Thoracic aorta (tissue), 2 donors: ENCODE results near the gene PRRG2. TPM values are rescaled to one million over a fixed set of nuclear protein-coding genes. Genes with fewer than 3 reads are reported as not detected.

ENCODE experiments used
- ATAC-seq: fragments of 150-250 bp; one replicate; pipeline ENCODE4 v1.8.0; 2017; ENCODE audit warnings: low read depth; ENCODE audit not compliant: insufficient number of reproducible peaks, low FRiP score
- DNase-seq: peaks from one replicate; pipeline ENCODE4 v3.0.0-alpha.2; 2020; ENCODE audit warnings: low spot score
- H3K27ac ChIP-seq, 2 donors: fragments of 200-600 bp; sonication (generic); 1 replicate in 1 of 2; 2 replicates in 1 of 2; pipeline ENCODE4 v1.5.1; 2016; ENCODE audit warnings: mild to moderate bottlenecking in 2 of 2, moderate library complexity in 2 of 2
- H3K27me3 ChIP-seq: fragments of 200-600 bp; sonication (generic); replicated peaks from 2 replicates; pipeline ENCODE4 v1.6.0; 2016; ENCODE audit warnings: mild to moderate bottlenecking; ENCODE audit not compliant: insufficient read depth
- H3K36me3 ChIP-seq: fragments of 200-600 bp; sonication (generic); one replicate; pipeline ENCODE4 v1.5.1; 2016
- H3K4me1 ChIP-seq, 2 donors: fragments of 200-600 bp; sonication (generic); 1 replicate in 1 of 2; 2 replicates in 1 of 2; pipeline versions ENCODE4 v1.5.1 to v1.6.0; 2016; ENCODE audit warnings: low read depth in 2 of 2, mild to moderate bottlenecking in 1 of 2; ENCODE audit not compliant: control insufficient read depth in 1 of 2
- H3K4me3 ChIP-seq: fragments of 200-600 bp; sonication (generic); 2 replicates; pipeline ENCODE4 v1.5.1; 2016; ENCODE audit warnings: mild to moderate bottlenecking
- H3K9me3 ChIP-seq: fragments of 200-600 bp; sonication (generic); 2 replicates; pipeline ENCODE4 v1.5.1; 2016
- CTCF ChIP-seq: fragments of 200-600 bp; sonication (generic); IDR thresholded peaks from one replicate; pipeline ENCODE4 v1.5.1; 2019; ENCODE audit warnings: antibody characterized with exemption
- total RNA-seq, 2 donors: library from RNA; depleted of rRNA; stranded (reverse); fragments of >200 nt; gene quantifications; one replicate each; pipeline versions ENCODE4 v1.1.0 to v1.2.3, GENCODE V29; 2016

Gene PRRG2
- total RNA-seq, 2 donors from 2014 or later = not detected

DNA sequence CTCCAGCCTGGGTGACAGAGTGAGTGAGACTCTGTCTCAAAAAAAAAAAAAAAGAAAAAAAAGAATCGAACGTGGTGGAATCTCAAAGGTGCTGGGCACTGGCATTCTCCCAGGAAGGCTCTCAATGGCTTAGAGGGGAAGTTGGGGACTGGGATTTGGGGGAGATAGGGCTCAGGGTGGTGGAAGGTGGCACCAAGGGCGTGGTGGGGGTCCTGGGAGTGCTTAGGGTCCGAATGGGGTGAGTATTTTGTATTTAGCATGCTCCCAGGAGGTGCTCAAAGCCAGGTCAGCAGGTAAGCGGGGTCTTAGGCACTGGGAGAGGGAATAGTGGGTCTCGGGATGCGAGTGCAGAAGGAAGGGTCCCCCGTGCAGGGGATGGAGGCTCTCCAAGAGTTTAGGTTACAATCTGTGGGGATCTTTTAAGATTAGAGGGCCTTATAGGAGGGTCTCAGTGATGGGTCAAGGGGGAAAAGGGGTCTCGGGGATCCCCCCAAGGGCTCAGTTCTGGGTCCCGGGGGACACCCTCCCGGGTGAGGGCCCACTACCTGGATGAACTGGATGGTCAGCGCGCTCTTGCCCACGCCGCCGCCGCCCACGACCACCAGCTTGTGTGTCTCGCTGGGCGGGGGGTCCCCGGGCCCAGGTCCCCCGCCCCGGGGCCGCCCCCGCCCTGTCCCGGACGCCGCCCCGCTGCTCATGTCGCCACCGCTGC is 58.4 kb downstream of the PRRG2 start:
- H3K36me3 ChIP-seq = peaks cover 11% of the 10 kb centered on the region
- no peaks in the 10 kb centered on the region for H3K9me3 ChIP-seq
- H3K4me3 ChIP-seq = peak overlapping the region; percentile 96
- no peak for DNase-seq
- peaks cover 11 to 38% of the 10 kb centered on the region in 2 donors for H3K4me1 ChIP-seq
- no peak for TF ChIP-seq CTCF
- H3K27me3 ChIP-seq = no peaks in the 10 kb centered on the region
- no peak for ATAC-seq
- H3K27ac ChIP-seq = peak overlapping the region; percentile 97 to 100

DNA sequence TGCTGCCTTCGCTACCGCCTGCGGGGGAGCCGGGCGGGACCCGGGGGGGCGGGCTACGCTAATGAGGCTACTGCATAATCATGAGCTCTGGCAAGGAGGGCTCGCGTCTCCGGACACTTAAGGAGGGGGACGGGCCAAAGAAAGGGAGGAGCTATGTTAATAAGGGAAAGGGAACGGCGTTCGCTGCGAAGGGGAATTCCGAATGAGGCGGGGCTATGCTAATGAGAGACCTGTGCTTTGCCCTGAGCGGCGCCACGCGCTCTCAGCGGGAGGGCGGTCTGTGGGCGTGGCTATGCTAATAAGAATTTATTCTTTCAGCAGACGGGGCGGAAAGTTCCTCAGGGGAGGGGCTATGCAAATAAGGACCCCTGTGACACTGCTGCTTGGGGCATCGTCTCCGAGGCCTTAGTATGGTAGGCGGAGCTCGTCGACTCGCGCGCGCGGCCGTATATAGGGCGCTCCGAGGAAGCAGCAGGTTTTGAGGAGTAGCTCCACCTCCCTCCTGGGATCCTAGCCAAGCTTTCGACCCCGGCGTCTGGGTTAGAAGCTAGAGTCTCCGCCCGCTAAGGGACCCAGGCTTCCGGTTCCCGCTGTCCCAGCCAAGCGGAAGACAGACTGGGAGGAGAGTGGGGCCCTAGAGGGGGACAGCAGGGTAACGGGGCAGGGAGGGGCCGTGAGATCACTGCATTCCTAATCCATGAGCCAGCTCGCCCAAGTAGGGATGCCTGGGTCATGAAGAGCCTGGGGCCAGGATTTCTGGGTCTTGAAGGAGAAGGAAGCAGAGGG is 59.2 kb downstream of the PRRG2 start, which contains the start of gene RRAS:
Gene RRAS (minus strand): TSS at position 31 of the 786 bp plus-strand sequence. CDS start 45 bp downstream, outside the sequence.
- DNase-seq (peak; percentile 99), ATAC-seq (peak; percentile 82)
- Histone ChIP-seq H3K27me3 (no peaks in the 10 kb centered on the region), H3K4me1 (peaks cover 11 to 44% of the 10 kb centered on the region in 2 donors), H3K4me3 (peak within 1 kb of the TSS; percentile 96), H3K36me3 (peaks cover 8% of the 10 kb centered on the region), H3K9me3 (no peaks in the 10 kb centered on the region), H3K27ac (peak within 1 kb of the TSS; percentile 100)
- no peak for TF ChIP-seq CTCF

Other genes starting within 250 kb of the PRRG2 start
- 10 to 100 TPM; 29.8 to 33.0 TPM for gene CD37, start 245.9 kb upstream of the PRRG2 start, total RNA-seq
- gene TEAD2, start 218.9 kb upstream of the PRRG2 start, total RNA-seq = 10 to 100 TPM; 26.4 to 41.3 TPM
- gene DKKL1, start 217.4 kb upstream of the PRRG2 start, total RNA-seq = under 1 TPM in 1 of 2 donors, not detected in 1; 0.95 TPM
- not detected for gene KASH5, start 193.1 kb upstream of the PRRG2 start, total RNA-seq
- gene PTH2, start 157.9 kb upstream of the PRRG2 start, total RNA-seq = not detected
- not detected for gene GFY, start 155.9 kb upstream of the PRRG2 start, total RNA-seq
- gene SLC17A7, start 139.8 kb upstream of the PRRG2 start, total RNA-seq = 1 to 10 TPM in 1 of 2 donors, under 1 TPM in 1; 0.54 to 2.8 TPM
- 10 to 100 TPM; 60.2 to 95.4 TPM for gene PIH1D1, start 129.5 kb upstream of the PRRG2 start, total RNA-seq
- 10 to 100 TPM; 21.8 to 29.8 TPM for gene ALDH16A1, start 128.1 kb upstream of the PRRG2 start, total RNA-seq
- 1 to 10 TPM; 4.7 to 5.6 TPM for gene FLT3LG, start 107.1 kb upstream of the PRRG2 start, total RNA-seq
- 1,000 to 10,000 TPM in 1 of 2 donors, 100 to 1,000 TPM in 1; 996 to 1,451 TPM for gene RPL13A, start 93.7 kb upstream of the PRRG2 start, total RNA-seq
- 1,000 to 10,000 TPM; 1,371 to 2,401 TPM for gene RPS11, start 84.9 kb upstream of the PRRG2 start, total RNA-seq
- gene FCGRT, start 68.7 kb upstream of the PRRG2 start, total RNA-seq = 100 to 1,000 TPM; 172 to 304 TPM
- 100 to 1,000 TPM in 1 of 2 donors, 10 to 100 TPM in 1; 65.3 to 111 TPM for gene RCN3, start 53.3 kb upstream of the PRRG2 start, total RNA-seq
- gene NOSIP, start 760 bp upstream of the PRRG2 start, total RNA-seq = 10 to 100 TPM; 30.8 to 46.8 TPM
- gene PRR12, start 9.9 kb downstream of the PRRG2 start, total RNA-seq = 10 to 100 TPM; 12.4 to 24.5 TPM
- 100 to 1,000 TPM in 1 of 2 donors, 10 to 100 TPM in 1; 82.2 to 188 TPM for gene RRAS, start 58.8 kb downstream of the PRRG2 start, total RNA-seq
- 10 to 100 TPM; 27.3 to 30.6 TPM for gene SCAF1, start 60.9 kb downstream of the PRRG2 start, total RNA-seq
- 10 to 100 TPM; 33.2 to 52.9 TPM for gene IRF3, start 84.5 kb downstream of the PRRG2 start, total RNA-seq
- 1 to 10 TPM; 2.5 to 3.0 TPM for gene BCL2L12, start 84.6 kb downstream of the PRRG2 start, total RNA-seq
- 100 to 1,000 TPM; 116 to 118 TPM for gene PRMT1, start 96.0 kb downstream of the PRRG2 start, total RNA-seq
- gene ADM5, start 108.3 kb downstream of the PRRG2 start, total RNA-seq = 1 to 10 TPM; 2.8 to 6.4 TPM
- gene CPT1C, start 109.8 kb downstream of the PRRG2 start, total RNA-seq = 1 to 10 TPM; 2.5 to 3.9 TPM
- gene TSKS, start 182.0 kb downstream of the PRRG2 start, total RNA-seq = not detected
- 10 to 100 TPM; 81.1 to 89.7 TPM for gene AP2A1, start 185.7 kb downstream of the PRRG2 start, total RNA-seq
- gene FUZ, start 232.0 kb downstream of the PRRG2 start, total RNA-seq = 10 to 100 TPM; 23.6 to 27.3 TPM
- 10 to 100 TPM; 29.8 to 37.0 TPM for gene MED25, start 237.0 kb downstream of the PRRG2 start, total RNA-seq